ENCODE data around the gene GRB14.

GRB14 gene

GRCh38 chr2:164512871-164513270 lies 108.4 kb downstream of the GRB14 start:
- no peak for TF ChIP-seq SIN3A (IDR thresholded peaks at IDR 0.05; ENCODE audit: borderline replicate concordance, insufficient read depth, low read length)
- no peak for TF ChIP-seq FOXP2 (optimal IDR thresholded peaks at IDR 0.05; ENCODE audit: borderline replicate concordance, extremely low read depth, extremely low read length, insufficient read depth)
- TF ChIP-seq TAF1 (IDR thresholded peaks at IDR 0.05; ENCODE audit: borderline replicate concordance, insufficient read depth, low read length) = no peak
- TF ChIP-seq REST (IDR thresholded peaks at IDR 0.05; ENCODE audit: insufficient read depth in 1 of 2, low read depth in 2 of 2, low read length in 2 of 2) = no peak
- no peak for TF ChIP-seq POLR2AphosphoS5 (IDR thresholded peaks at IDR 0.05; ENCODE audit: low read depth, low read length)

GRCh38 chr2:164511738-164512137 lies 109.5 kb downstream of the GRB14 start:
- TF ChIP-seq REST (IDR thresholded peaks at IDR 0.05; ENCODE audit: insufficient read depth in 1 of 2, low read depth in 2 of 2, low read length in 2 of 2) (no peak), FOXP2 (optimal IDR thresholded peaks at IDR 0.05; ENCODE audit: borderline replicate concordance, extremely low read depth, extremely low read length, insufficient read depth) (no peak), TAF1 (IDR thresholded peaks at IDR 0.05; ENCODE audit: borderline replicate concordance, insufficient read depth, low read length) (no peak), POLR2AphosphoS5 (IDR thresholded peaks at IDR 0.05; ENCODE audit: low read depth, low read length) (no peak), SIN3A (IDR thresholded peaks at IDR 0.05; ENCODE audit: borderline replicate concordance, insufficient read depth, low read length) (no peak)

GRCh38 chr2:164510895-164511294 lies 110.4 kb downstream of the GRB14 start:
- TF ChIP-seq FOXP2 (optimal IDR thresholded peaks at IDR 0.05; ENCODE audit: borderline replicate concordance, extremely low read depth, extremely low read length, insufficient read depth) (no peak), POLR2AphosphoS5 (IDR thresholded peaks at IDR 0.05; ENCODE audit: low read depth, low read length) (no peak), SIN3A (IDR thresholded peaks at IDR 0.05; ENCODE audit: borderline replicate concordance, insufficient read depth, low read length) (no peak), REST (IDR thresholded peaks at IDR 0.05; ENCODE audit: insufficient read depth in 1 of 2, low read depth in 2 of 2, low read length in 2 of 2) (no peak), TAF1 (IDR thresholded peaks at IDR 0.05; ENCODE audit: borderline replicate concordance, insufficient read depth, low read length) (no peak)

- TF ChIP-seq REST (IDR thresholded peaks at IDR 0.05; ENCODE audit: insufficient read depth in 1 of 2, low read depth in 2 of 2, low read length in 2 of 2) (no peak), SIN3A (IDR thresholded peaks at IDR 0.05; ENCODE audit: borderline replicate concordance, insufficient read depth, low read length) (no peak), TAF1 (IDR thresholded peaks at IDR 0.05; ENCODE audit: borderline replicate concordance, insufficient read depth, low read length) (no peak), POLR2AphosphoS5 (IDR thresholded peaks at IDR 0.05; ENCODE audit: low read depth, low read length) (no peak), FOXP2 (optimal IDR thresholded peaks at IDR 0.05; ENCODE audit: borderline replicate concordance, extremely low read depth, extremely low read length, insufficient read depth) (no peak)
Observed at GRCh38 chr2:164509137-164509877, 112.0 kb downstream of the GRB14 start.
